Fibroblast of mammary gland (primary cell): Measurements from ENCODE around the gene RAMP1.

ENCODE experiments used
- DNase-seq: peaks from one replicate; pipeline ENCODE4 v3.0.0-alpha.2; 2010; ENCODE audit warnings: low read depth
- H3K4me3 ChIP-seq: 2 replicates; pipeline ENCODE4 v1.5.1; 2011; ENCODE audit warnings: low read depth, mild to moderate bottlenecking, low read length, moderate library complexity; ENCODE audit not compliant: control insufficient read depth
- CTCF ChIP-seq: conservative IDR thresholded peaks from 2 replicates; pipeline ENCODE4 v1.5.1; 2011; ENCODE audit warnings: low read depth, low read length, inconsistent platforms; ENCODE audit not compliant: control insufficient read depth, insufficient read depth

The RAMP1 gene

DNA sequence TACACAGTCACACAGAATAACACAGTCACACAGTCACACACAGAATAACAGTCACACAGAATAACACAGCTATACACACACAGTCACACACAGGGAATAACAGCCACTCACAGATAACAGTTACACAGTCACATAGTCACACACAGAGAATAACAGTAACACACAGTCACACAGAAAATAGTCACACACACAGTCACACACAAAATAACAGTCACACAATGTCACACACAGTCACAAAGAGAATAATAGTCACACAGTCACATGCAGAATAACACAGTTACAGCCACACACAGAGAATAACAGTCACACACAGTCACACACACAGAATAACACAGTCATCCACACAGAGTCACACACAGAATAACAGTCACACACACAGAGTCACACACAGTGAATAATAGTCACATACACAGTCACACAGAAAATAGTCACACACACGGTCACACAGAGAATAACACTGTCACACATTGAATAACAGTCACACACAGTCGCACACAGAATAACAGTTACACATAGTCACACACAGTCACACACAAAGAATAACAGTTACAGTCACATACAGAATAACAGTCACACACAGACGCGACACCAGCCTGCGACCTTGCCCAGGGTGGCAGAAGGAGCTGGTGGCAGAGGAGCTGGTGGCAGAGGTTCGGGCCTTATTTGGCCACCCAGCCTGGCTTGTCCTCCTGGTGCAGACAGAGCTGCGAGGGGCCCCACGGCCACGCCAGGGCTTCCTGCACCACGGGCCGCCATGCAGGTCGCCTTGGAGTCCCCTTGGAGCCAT, 51.3 kb downstream of the RAMP1 start:
- TF ChIP-seq CTCF = no peak
- H3K4me3 ChIP-seq = no peak overlapping the region
- no peak for DNase-seq

DNA sequence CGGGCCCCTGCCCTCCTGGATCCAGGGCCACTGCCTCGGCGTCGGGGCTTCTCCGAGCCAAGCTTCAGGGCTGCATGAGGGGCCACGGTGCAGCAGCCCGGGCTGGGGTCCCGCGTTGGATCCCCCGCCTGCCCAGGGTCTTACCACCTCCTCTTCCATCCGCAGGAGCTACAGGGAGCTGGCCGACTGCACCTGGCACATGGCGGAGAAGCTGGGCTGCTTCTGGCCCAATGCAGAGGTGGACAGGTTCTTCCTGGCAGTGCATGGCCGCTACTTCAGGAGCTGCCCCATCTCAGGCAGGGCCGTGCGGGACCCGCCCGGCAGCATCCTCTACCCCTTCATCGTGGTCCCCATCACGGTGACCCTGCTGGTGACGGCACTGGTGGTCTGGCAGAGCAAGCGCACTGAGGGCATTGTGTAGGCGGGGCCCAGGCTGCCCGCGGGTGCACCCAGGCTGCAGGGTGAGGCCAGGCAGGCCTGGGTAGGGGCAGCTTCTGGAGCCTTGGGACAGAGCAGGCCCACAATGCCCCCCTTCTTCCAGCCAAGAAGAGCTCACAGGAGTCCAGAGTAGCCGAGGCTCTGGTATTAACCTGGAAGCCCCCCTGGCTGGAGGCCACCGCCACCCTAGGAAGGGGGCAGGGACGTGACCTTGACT, 52.1 kb downstream of the RAMP1 start:
- H3K4me3 ChIP-seq = no peak overlapping the region
- TF ChIP-seq CTCF = no peak
- DNase-seq = no peak

DNA sequence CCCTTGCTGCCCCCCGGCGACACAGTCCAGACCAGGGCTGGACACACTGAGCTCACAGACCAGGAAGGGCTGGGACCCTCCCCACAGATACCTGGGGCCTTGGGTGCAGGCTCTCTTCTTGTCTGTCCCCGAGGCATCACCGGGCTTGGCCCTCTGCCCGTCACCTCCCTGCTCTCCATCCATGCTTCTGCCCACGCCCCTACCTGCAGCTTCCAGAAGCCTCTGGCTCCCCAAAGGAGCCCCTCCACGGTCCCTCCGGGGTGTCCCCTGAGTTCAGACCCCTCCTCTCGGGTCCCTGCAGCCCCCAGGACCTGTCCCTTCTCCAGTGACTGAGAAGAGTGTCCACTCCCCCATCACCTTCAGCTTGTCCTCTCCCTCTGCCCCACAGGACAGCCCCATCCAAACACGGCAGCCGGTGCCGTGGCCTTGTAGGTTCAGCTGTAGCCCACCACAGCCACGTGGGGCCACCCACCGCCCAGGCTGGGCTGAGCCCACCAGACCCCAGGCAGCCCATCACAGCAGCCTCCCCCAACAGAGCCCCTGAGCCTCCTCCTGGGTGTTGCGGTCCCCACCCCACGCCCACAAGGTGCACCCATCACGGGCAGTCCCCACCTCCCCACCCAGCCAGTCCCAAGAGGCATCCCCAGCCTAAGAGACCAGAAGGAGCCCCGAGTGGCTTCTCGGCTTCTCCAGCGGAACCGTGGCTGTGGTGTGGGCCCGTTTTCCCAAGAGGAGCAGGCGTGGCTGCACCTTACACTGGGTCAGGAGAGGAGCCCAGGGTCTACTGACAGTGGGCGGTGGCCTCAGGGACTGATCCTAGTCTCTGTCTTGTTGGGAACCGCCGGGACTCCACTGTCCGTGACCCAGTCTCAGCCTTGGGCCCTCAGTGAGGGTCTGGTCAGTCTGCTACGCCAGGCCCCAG, 53.1 kb downstream of the RAMP1 start:
- no peak for DNase-seq
- TF ChIP-seq CTCF = no peak
- no peak overlapping the region for H3K4me3 ChIP-seq

- DNase-seq = no peak
- no peak for TF ChIP-seq CTCF
- H3K4me3 ChIP-seq = no peak overlapping the region
Measured at GRCh38 chr2:237913193-237913917, 53.9 kb downstream of the RAMP1 start.

DNA sequence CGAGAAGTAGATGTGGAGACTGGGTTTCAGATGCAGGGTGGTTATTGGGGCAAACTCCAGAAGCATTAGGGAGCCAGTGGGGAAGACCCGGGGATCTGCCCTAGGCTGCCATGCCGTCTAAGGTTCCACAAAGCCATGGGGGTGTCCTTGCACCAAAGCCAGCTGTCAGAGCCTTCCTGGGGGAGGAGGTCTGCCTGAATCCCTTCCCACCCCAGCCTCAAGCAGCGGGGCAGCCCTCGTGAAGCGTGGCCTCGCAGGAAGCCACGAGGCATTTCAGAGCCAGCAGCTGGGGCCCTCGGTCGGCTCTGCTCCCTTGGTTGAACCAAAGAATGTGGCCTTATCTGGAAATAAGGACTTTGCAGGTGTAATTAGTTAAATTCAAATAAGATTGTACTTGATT, 56.2 kb downstream of the RAMP1 start:
- no peak for TF ChIP-seq CTCF
- DNase-seq = no peak
- H3K4me3 ChIP-seq = no peak overlapping the region

GRCh38 chr2:237916296-237916695, 56.9 kb downstream of the RAMP1 start:
- DNase-seq = no peak
- no peak overlapping the region for H3K4me3 ChIP-seq
- TF ChIP-seq CTCF = no peak
